ENCODE data around the gene MYO3B. TPM values are rescaled to one million over a fixed set of nuclear protein-coding genes. Genes with fewer than 3 reads are reported as not detected.

Gene MYO3B
- total RNA-seq, 1 donor from 2014 or later = not detected

DNA sequence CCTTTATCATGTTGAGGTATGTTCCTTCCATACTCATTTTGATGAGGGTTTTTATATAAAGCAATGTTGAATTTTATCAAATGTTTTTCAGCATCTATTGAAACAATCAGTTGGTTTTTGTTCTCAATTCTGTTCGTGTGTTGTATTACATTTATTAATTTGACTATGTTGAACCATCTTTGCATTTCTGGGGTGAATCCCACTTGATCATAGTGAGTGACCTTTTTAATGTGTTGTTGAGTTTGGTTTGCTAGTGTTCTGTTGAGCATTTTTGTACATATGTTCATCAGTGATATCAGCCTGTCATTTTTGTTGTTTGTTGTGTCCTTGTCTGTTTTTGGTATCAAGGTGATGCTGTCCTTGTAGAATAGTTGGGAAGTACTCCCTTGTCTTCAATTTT, 110.9 kb downstream of the MYO3B start:
- DNase-seq = no peak
- H3K4me1 ChIP-seq = no peaks in the 10 kb centered on the region
- no peak for ATAC-seq
- H3K27ac ChIP-seq = no peak overlapping the region
- H3K4me3 ChIP-seq = no peak overlapping the region
- intact Hi-C loops (cut with DNase I) = no loop called here
- H3K27me3 ChIP-seq (ENCODE audit: low read depth) = no peaks in the 10 kb centered on the region
- H3K36me3 ChIP-seq = no peaks in the 10 kb centered on the region
- TF ChIP-seq, protein P1, sequence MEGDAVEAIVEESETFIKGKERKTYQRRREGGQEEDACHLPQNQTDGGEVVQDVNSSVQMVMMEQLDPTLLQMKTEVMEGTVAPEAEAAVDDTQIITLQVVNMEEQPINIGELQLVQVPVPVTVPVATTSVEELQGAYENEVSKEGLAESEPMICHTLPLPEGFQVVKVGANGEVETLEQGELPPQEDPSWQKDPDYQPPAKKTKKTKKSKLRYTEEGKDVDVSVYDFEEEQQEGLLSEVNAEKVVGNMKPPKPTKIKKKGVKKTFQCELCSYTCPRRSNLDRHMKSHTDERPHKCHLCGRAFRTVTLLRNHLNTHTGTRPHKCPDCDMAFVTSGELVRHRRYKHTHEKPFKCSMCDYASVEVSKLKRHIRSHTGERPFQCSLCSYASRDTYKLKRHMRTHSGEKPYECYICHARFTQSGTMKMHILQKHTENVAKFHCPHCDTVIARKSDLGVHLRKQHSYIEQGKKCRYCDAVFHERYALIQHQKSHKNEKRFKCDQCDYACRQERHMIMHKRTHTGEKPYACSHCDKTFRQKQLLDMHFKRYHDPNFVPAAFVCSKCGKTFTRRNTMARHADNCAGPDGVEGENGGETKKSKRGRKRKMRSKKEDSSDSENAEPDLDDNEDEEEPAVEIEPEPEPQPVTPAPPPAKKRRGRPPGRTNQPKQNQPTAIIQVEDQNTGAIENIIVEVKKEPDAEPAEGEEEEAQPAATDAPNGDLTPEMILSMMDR (IDR thresholded peaks at IDR 0.05) = no peak
- H3K9me3 ChIP-seq = no peaks in the 10 kb centered on the region

DNA sequence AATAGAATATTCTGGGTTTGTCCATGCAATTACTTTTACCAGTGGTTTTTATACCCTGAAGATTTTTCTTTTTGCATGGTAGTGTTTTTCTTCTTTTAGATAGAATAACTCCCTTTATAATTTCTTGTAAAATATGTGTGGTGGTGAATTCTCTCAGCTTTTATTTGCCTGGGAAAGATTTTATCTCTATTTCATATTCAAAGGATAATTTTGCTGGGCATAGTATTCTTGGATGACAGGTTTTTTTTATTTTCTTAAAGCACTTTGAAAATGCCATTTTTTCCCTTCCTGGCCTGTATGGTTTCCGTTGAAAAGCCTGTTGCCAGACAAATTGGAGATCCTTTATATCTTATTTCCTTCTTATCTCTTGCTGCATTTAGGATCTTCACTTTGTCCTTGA, 113.5 kb downstream of the MYO3B start:
- no peak overlapping the region for H3K27ac ChIP-seq
- no peak overlapping the region for H3K4me3 ChIP-seq
- no peaks in the 10 kb centered on the region for H3K27me3 ChIP-seq (ENCODE audit: low read depth)
- intact Hi-C loops (cut with DNase I) = no loop called here
- no peak for ATAC-seq
- no peaks in the 10 kb centered on the region for H3K9me3 ChIP-seq
- H3K36me3 ChIP-seq = no peaks in the 10 kb centered on the region
- TF ChIP-seq, protein P1 (IDR thresholded peaks at IDR 0.05) = no peak
- no peaks in the 10 kb centered on the region for H3K4me1 ChIP-seq
- DNase-seq = no peak

DNA sequence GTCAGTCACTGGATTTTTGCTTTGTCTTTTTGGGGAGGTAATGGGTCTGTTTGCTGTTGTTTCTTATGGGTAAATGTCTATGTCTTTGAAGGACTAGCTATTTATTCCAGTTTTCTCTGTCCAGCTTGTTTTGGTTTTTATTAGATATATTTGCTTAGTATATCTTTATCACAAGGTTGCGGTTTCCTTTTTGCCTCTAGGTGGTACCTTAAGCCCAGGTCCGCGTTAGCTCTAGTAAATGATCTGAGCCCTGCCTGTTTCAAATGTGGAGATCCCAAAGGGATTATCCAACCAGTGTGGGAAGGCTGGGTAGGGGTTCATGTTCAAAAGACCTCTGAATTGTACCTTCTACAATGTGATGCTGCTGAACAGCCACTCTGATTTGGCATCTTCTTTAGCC, 114.5 kb downstream of the MYO3B start:
- Histone ChIP-seq H3K4me1 (no peaks in the 10 kb centered on the region), H3K36me3 (no peaks in the 10 kb centered on the region), H3K27me3 (ENCODE audit: low read depth) (no peaks in the 10 kb centered on the region), H3K4me3 (no peak overlapping the region), H3K9me3 (no peaks in the 10 kb centered on the region), H3K27ac (no peak overlapping the region)
- ATAC-seq (no peak), DNase-seq (no peak)
- TF ChIP-seq, protein P1 (IDR thresholded peaks at IDR 0.05) = no peak
- intact Hi-C loops (cut with DNase I) = no loop called here

DNA sequence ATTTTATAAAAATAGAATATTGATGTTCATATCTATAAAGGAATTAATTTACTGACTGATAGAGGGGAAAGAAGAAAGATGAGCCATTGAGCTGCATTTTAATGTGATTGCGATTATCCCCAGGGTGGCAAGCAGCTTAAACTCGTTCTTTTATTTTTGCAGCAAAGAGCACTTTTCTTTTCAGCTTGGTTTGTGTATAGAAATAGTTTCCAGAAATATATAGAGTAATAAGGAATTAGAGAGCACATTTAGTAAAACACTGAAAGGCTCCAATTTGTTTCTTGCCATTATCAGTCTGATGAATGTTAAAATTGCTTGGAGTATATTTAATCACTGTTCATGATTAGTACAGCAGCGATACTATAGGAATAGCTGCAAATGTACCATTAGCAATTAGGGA, 119.5 kb downstream of the MYO3B start:
- Histone ChIP-seq H3K9me3 (no peaks in the 10 kb centered on the region), H3K27me3 (ENCODE audit: low read depth) (no peaks in the 10 kb centered on the region), H3K4me1 (no peaks in the 10 kb centered on the region), H3K36me3 (no peaks in the 10 kb centered on the region), H3K4me3 (no peak overlapping the region), H3K27ac (no peak overlapping the region)
- intact Hi-C loops (cut with DNase I) = no loop called here
- DNase-seq (no peak), ATAC-seq (no peak)
- TF ChIP-seq, protein P1 (IDR thresholded peaks at IDR 0.05) = no peak

DNA sequence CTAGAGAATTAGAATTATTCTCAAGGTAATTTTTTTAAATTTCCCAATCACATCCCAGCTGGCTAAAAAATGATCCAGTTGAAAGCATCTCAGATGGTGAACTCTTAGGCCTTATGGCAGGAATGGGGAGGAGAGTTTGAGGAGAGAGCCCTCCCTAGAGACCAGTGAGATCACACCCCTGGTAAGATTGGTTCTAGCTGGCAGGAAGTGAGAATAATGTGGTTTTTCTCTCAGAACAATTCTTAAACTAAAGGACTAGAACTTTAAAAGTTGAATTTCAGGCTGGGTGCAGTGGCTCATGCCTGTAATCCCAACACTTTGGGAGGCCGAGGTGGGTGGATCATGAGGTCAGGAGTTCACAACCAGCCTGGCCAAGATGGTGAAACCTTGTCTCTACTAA, 120.2 kb downstream of the MYO3B start:
- H3K36me3 ChIP-seq = no peaks in the 10 kb centered on the region
- DNase-seq (no peak), ATAC-seq (no peak)
- H3K9me3 ChIP-seq = no peaks in the 10 kb centered on the region
- no peaks in the 10 kb centered on the region for H3K4me1 ChIP-seq
- no peaks in the 10 kb centered on the region for H3K27me3 ChIP-seq (ENCODE audit: low read depth)
- no peak overlapping the region for H3K4me3 ChIP-seq
- no peak overlapping the region for H3K27ac ChIP-seq
- intact Hi-C loops (cut with DNase I) = no loop called here
- TF ChIP-seq, protein P1 (IDR thresholded peaks at IDR 0.05) = no peak

DNA sequence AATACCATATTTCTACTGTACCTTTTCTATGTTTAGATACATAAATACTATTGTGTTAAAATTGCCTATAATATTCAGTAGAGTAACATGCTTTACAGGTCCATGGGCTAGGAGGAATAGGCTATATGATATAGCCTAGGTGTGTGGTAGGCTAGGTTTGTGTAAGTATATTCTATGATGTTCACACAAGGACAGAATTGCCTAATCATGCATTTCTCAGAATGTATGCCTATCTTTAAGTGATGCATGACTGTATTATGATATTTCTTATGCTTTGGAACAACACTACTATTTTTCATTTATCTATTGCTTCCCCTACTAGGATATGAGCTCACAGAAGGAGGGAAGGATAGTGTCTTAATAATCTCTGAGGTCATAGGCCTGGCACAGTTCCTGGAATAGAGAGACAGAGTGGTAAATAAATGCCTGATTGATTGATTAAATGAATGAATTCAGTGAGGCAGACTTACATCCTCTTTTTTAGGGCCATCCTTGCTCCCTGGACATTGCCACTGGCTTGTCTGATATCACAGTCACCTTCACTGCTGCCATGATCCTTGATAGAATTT, 121.0 kb downstream of the MYO3B start:
- ATAC-seq (no peak), DNase-seq (no peak)
- Histone ChIP-seq H3K4me3 (no peak overlapping the region), H3K27ac (no peak overlapping the region), H3K9me3 (no peaks in the 10 kb centered on the region), H3K27me3 (ENCODE audit: low read depth) (no peaks in the 10 kb centered on the region), H3K4me1 (no peaks in the 10 kb centered on the region), H3K36me3 (no peaks in the 10 kb centered on the region)
- intact Hi-C loops (cut with DNase I) = no loop called here
- TF ChIP-seq, protein P1 (IDR thresholded peaks at IDR 0.05) = no peak

Data from lower lobe of right lung (tissue), 2 donors.